ENCODE data around the gene SLC12A1.

SLC12A1 gene

GRCh38 chr15:48244921-48245320, 38.8 kb downstream of the SLC12A1 start:
- no peak for DNase-seq

GRCh38 chr15:48248414-48248813, 42.3 kb downstream of the SLC12A1 start:
- DNase-seq: no peak

DNA sequence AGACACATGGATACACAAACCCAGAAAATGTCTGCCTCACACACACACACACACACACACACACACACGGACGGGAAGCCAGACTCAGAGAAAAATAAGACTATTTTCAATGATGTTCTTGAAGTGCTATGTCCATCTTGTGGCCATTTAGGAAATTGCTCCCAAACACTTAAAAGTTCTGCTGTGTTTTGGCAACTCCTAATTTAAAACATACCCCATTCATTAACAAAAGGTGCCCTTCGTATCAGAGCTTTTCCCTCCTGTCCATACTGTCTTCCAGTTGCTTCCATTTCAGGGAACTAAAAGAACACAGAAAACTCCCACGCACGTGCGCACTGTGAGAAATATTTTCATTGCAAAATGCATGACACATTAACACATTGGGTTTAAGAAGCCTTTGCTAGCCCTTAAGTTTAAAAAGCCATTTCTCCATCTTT, 44.6 kb downstream of the SLC12A1 start:
- no peak for DNase-seq

DNA sequence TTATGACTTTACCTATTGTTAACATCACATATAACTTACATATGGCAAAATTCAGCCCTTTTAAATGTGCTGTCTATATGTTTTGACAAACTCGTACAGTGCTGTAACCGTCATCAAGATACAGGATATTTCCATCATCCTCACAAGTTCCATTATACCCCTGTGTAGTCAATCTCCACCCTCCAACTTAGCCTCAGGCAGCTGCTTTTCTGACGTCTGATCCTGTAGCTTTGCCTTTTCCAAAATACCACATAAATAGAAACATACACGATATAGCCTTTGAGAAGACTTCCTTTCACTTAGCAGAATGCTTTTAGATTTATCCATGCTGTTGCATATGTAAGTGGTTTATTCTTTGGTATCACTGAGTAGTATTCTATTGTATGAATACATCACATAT, 47.1 kb downstream of the SLC12A1 start:
- no peak for DNase-seq

DNA sequence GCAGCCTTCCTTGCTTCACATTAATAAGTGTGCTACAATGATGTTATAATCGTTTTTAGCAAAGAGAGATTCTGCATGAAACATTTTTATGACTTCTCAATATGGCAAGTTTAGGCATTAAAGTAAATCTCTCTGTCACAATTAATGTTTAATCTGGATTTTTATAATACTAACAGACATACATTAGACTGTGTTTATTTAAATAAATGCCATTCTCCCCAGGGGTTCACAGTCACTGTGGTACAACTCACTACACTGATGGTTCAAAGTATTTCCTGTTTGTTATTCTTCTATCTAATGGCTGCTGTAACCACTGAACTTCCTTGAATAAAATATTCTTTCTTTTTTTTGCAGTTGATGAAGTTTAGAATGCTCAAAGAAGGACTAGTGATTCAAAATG, 59.0 kb downstream of the SLC12A1 start:
- DNase-seq: no peak

- no peak for DNase-seq
These were observed 60.1 kb downstream of the SLC12A1 start for GRCh38 chr15:48266024-48266689.

DNA sequence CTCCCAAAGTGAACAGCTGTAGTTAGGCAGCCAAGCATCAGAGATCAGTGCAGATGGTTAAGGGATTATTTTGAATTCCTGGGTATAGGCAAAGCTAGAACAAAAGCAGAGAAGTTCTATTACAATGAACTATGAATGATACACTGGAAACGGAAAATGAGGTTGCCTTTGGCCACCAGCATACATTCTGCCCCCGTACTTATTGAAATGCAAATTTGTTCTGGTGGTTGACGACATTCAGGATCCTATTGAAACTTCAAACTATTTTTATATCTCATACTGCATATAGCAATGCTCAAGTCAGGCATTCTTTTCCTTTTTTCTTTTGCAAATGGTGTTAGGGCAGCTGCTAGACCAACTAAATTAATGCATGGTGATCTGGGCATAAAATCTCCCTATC, 61.7 kb downstream of the SLC12A1 start:
- DNase-seq: no peak

DNA sequence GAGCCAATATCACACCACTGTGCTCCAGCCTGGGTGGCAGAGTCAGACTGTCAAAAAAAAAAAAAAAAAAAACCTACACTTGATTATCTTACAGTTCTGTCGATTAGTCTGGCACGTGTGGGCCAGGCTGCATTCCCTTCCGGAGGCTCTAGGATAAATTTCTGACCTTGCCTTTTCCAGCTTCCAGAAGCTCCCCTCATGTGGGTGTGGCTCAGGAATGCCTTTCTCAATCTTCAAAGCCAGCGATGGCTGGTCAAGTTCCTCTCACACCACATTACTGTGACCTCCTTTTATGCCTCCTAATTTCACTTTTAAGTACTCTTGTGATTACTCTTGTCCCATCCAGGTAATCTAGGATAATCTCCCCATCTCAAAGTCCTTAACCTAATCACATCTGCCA, 66.9 kb downstream of the SLC12A1 start:
- no peak for DNase-seq

DNA sequence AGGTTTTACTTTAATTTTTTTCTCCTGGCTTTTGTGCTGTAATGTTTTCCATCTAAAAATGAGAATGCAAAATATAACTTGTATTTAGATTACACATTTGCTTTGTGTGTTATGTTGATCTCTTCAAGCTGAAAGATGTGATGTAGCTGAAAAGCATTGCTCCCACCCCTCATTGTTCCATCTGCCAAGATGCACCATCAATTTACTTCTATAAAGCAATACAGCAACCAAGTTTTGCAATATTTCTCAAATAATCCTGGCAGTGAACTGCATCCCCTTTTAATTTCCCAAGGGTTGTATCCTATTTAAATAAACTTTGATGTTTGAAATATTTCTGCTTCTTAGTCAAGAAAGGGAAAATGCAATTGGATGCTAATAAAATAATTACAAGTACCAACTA, 72.6 kb downstream of the SLC12A1 start:
- no peak for DNase-seq

DNA sequence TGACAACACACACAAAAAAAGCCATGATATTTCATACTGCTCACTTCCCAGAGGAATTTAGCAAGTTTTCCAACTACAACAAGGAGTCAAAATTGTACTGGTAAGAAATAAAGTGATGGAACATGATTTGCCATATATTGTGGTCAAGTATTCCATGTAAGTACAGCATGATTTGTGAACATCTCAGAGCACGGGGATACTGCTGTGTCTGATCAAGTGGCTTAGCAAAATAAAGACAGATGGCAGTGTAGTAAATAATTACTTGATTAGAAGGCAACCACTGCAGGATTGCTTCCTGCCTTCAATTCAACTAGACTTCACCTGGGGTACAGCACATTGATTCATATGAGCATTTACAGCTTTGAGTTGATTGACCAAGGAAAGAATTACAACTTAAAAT, 73.5 kb downstream of the SLC12A1 start:
- DNase-seq: no peak

DNA sequence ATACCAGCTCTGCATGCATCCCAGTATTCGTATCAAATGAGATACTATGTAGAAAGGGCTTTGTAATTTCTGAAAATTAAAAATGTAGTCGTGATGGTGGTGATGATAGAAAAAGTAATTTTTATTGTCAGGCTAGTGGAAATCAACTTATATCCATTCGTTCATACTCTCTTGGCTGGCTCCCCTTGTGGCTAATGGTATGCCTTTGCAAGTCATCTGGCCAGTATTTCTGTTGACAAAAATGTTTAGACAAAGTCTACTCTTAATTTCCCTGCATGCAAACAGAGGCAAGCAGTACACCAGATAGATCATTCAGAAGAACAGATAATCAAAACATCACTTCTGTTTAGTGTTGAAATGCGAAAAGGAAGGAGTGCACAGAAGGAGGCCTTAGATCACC, 75.6 kb downstream of the SLC12A1 start:
- DNase-seq: no peak

DNA sequence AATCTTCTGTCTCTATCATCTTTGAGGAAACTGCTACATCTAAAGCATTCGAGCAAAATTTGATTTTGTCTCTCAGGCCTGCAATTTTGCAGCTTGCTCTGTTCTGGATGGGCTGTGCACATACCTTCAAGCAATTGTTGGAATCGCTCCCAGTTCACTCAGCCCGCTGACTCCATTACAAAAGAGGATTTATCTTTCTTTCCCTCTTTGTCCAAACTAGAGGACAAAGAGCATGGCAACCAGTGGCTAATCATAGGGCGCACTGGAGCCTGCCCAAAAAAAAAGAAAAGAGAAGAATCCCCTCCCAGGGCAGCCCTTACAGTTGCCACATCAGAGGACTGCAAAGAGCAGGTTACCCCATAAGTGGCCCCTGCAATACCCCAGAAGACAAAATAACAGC, 76.1 kb downstream of the SLC12A1 start:
- no peak for DNase-seq

GRCh38 chr15:48283396-48284145, 77.5 kb downstream of the SLC12A1 start:
- no peak for DNase-seq

GRCh38 chr15:48285329-48286214, 79.5 kb downstream of the SLC12A1 start:
- DNase-seq: peak; percentile 22

DNA sequence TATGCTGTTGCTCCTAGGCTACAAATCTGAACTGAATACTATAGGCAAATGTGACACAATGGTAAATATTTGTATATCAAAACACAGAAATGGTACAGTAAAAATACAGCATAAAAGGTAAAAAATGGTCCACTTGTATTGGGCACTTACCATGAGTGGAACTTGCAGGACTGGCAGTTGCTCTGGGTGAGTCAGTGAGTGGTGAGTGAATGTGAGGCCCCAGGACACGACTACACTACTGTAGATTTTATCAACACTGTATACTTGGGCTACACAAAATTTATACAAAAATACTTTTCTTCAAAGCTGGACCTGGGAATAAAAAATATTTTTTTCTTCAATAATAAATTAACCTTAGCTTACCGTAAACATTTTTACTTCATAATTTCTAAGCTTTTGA, 83.5 kb downstream of the SLC12A1 start:
- DNase-seq: no peak

- DNase-seq: no peak
These were observed 86.4 kb downstream of the SLC12A1 start for GRCh38 chr15:48292458-48292857.

GRCh38 chr15:48297668-48298067, 91.6 kb downstream of the SLC12A1 start:
- no peak for DNase-seq

DNA sequence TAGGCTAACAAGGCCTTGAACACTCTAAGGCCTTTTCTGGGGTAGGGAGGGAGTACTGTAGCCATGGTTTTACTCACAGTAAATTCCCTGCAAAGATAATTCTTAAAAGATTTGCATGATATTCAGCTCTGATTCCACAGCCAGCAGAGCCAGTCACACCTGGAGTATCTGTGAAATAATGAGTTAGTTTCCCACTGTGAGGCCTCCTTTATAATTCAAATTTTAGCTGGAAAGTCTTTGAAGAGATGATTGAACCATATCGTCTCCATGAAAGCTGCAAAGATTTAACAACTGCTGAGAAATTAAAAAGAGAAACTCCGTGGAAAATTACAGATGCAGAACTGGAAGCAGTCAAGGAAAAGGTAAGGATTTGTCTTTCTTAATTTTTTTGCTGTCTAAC, 92.8 kb downstream of the SLC12A1 start:
- DNase-seq: no peak

GRCh38 chr15:48300038-48300437, 93.9 kb downstream of the SLC12A1 start:
- DNase-seq: no peak

- DNase-seq: no peak
These were observed 98.3 kb downstream of the SLC12A1 start for GRCh38 chr15:48304398-48304797.

DNA sequence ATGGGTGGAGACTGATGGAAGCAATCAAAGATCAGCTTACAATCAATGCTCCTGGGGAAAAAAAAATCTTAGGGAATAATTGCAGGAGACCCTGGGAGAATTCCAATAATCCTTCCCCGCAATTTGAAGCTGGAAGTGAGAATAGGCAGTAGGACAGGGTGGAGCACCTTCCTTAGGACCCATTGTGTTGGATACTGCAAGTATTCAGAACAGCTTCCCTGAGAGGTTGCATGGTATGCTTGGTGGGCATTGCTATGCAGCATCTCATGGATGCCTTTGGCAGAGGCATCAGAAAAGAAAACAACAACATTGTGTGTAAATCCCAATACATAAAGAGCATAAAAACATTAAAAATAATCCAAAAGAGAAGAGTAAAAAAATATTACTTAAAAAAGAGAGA, 100.5 kb downstream of the SLC12A1 start:
- no peak for DNase-seq

GRCh38 chr15:48307586-48307985, 101.5 kb downstream of the SLC12A1 start:
- no peak for DNase-seq

GRCh38 chr15:48309740-48310139, 103.6 kb downstream of the SLC12A1 start:
- DNase-seq: no peak

DNA sequence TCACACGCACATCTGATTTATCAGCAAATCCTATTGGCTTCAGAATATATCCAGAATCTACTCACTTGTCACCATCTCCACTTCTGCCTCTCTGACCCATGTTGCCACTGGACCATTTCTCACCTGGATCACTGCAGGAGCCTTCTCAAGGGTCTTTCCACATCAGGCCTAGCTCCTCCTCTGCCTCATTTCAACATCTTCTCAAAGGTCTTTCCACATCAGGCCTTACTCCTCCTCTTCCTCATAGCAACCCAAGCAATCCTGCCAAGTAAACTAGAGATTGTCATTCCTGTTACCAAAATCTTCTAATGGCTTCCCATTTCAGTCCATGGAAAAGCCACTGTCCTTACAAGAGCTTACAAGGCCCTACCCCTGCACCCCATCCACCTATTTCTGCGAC, 107.1 kb downstream of the SLC12A1 start:
- DNase-seq: no peak

Measured in activated gamma-delta T cell treated with Interleukin-2 at 50 U/mL for 16 hours (primary cell).